Neuronal stem cell (in vitro differentiated cells): Measurements from ENCODE around the gene SLC28A2. TPM values are rescaled to one million over a fixed set of nuclear protein-coding genes. Genes with fewer than 3 reads are reported as not detected.

Source experiments
- DNase-seq: peaks from one replicate; pipeline ENCODE4 v3.0.0-alpha.2; 2013; ENCODE audit warnings: low spot score
- H2AFZ ChIP-seq: one replicate; pipeline ENCODE4 v1.6.1; 2013; ENCODE audit warnings: mild to moderate bottlenecking, low read length, inconsistent platforms
- H2AK5ac ChIP-seq: 2 replicates; pipeline ENCODE4 v1.6.1; 2013; ENCODE audit warnings: low read depth, mild to moderate bottlenecking, inconsistent platforms, low read length, moderate library complexity, mixed read lengths
- H2BK120ac ChIP-seq: 2 replicates; pipeline ENCODE4 v1.6.1; 2013; ENCODE audit warnings: low read depth, mild to moderate bottlenecking, inconsistent platforms, low read length, moderate library complexity, mixed read lengths
- H2BK12ac ChIP-seq: one replicate; pipeline ENCODE4 v1.6.1; 2013; ENCODE audit warnings: low read length, inconsistent platforms
- H2BK15ac ChIP-seq: 2 replicates; pipeline ENCODE4 v1.6.1; 2013; ENCODE audit warnings: mild to moderate bottlenecking, low read length, inconsistent platforms, mixed read lengths
- H2BK5ac ChIP-seq: one replicate; pipeline ENCODE4 v1.6.1; 2013; ENCODE audit warnings: inconsistent platforms, mild to moderate bottlenecking, low read length, moderate library complexity
- H3K14ac ChIP-seq: one replicate; pipeline ENCODE4 v1.6.1; 2013; ENCODE audit warnings: low read length, inconsistent platforms
- H3K18ac ChIP-seq: 2 replicates; pipeline ENCODE4 v1.6.1; 2013; ENCODE audit warnings: low read length, inconsistent platforms
- H3K23ac ChIP-seq: 2 replicates; pipeline ENCODE4 v1.6.1; 2013; ENCODE audit warnings: low read depth, mild to moderate bottlenecking, mixed read lengths, low read length, inconsistent platforms; ENCODE audit not compliant: poor library complexity
- H3K27ac ChIP-seq: replicated peaks from 3 replicates; pipeline ENCODE4 v1.5.1; 2013; ENCODE audit warnings: low read length, inconsistent platforms
- H3K27me3 ChIP-seq, 3 experiments: 2 replicates each; pipeline ENCODE4 v1.6.1; 2013; ENCODE audit warnings: low read length in 3 of 3, mild to moderate bottlenecking in 2 of 3, inconsistent platforms in 1 of 3, low read depth in 1 of 3, mixed read lengths in 1 of 3, moderate library complexity in 1 of 3; ENCODE audit not compliant: control insufficient read depth in 3 of 3, insufficient read depth in 3 of 3
- H3K36me3 ChIP-seq, 2 donors: replicated peaks in 1 of 2; 2 replicates each; pipeline ENCODE4 v1.6.1; 2013; ENCODE audit warnings: low read length in 2 of 2; ENCODE audit not compliant: control insufficient read depth in 2 of 2, insufficient read depth in 2 of 2
- H3K4ac ChIP-seq: 2 replicates; pipeline ENCODE4 v1.6.1; 2013; ENCODE audit warnings: inconsistent platforms, mild to moderate bottlenecking, low read length, moderate library complexity
- H3K4me1 ChIP-seq, 2 donors: 1 replicate in 1 of 2; 2 replicates in 1 of 2; pipeline ENCODE4 v1.6.1; 2013; ENCODE audit warnings: low read length in 2 of 2, low read depth in 1 of 2; ENCODE audit not compliant: control insufficient read depth in 2 of 2, insufficient read depth in 1 of 2
- H3K4me2 ChIP-seq: one replicate; pipeline ENCODE4 v1.6.1; 2013; ENCODE audit warnings: mild to moderate bottlenecking, low read length, inconsistent platforms; ENCODE audit not compliant: insufficient read depth, poor library complexity, severe bottlenecking
- H3K4me3 ChIP-seq, 2 donors: 2 replicates each; pipeline ENCODE4 v1.5.1; 2013; ENCODE audit warnings: low read length in 2 of 2, mild to moderate bottlenecking in 2 of 2, inconsistent platforms in 1 of 2, moderate library complexity in 1 of 2
- H3K79me1 ChIP-seq: one replicate; pipeline ENCODE4 v1.6.1; 2013; ENCODE audit warnings: low read depth, mild to moderate bottlenecking, inconsistent platforms, low read length, moderate library complexity
- H3K9ac ChIP-seq: one replicate; pipeline ENCODE4 v1.6.1; 2013; ENCODE audit warnings: mild to moderate bottlenecking, low read depth, low read length, inconsistent platforms; ENCODE audit not compliant: poor library complexity
- H3K9me3 ChIP-seq, 2 donors: replicated peaks in 1 of 2; 2 replicates each; pipeline versions ENCODE3 to v1.6.1; 2013; ENCODE audit warnings: low read length in 2 of 2, mild to moderate bottlenecking in 2 of 2, inconsistent platforms in 1 of 2, low read depth in 1 of 2, mixed read lengths in 1 of 2, moderate library complexity in 1 of 2; ENCODE audit not compliant: control insufficient read depth in 2 of 2, insufficient read depth in 1 of 2
- H4K8ac ChIP-seq: one replicate; pipeline ENCODE4 v1.6.1; 2013; ENCODE audit warnings: low read depth, mild to moderate bottlenecking, inconsistent platforms, low read length, moderate library complexity
- H4K91ac ChIP-seq: one replicate; pipeline ENCODE4 v1.6.1; 2013; ENCODE audit warnings: low read length, low read depth, mild to moderate bottlenecking, inconsistent platforms; ENCODE audit not compliant: poor library complexity
- WGBS, 2 donors: extraction: QIAGEN DNeasy Blood & Tissue Kit; methylation state at CpG; one replicate each; pipeline ENCODE4 v1.1.7; 2013; ENCODE audit warnings: missing lambda C conversion rate in 2 of 2, mixed read lengths in 1 of 2; ENCODE audit not compliant: insufficient read length in 2 of 2, insufficient replicate concordance in 1 of 2; ENCODE audit errors: extremely low coverage in 2 of 2; 5-methylcytosine and 5-hydroxymethylcytosine counted together
- polyA plus RNA-seq, 2 experiments: library from polyadenylated mRNA; stranded (reverse); fragments of 200-250 nt; gene quantifications; one replicate each; pipeline ENCODE4 v1.2.3, GENCODE V29; 2013

Gene SLC28A2
- polyA plus RNA-seq (2013, experiment 1 of 2) = not detected
- polyA plus RNA-seq (2013, experiment 2 of 2) = not detected

GRCh38 chr15:45251888-45252287, at the start of gene SLC28A2:
Gene SLC28A2, plus strand, starts transcription at chr15:45252234. Its CDS starts 982 bp downstream, at chr15:45253216.
- Histone ChIP-seq H3K18ac (no peak within 1 kb of the TSS), H2BK5ac (no peak within 1 kb of the TSS), H3K4me2 (no peak within 1 kb of the TSS), H3K4me3 (no peak within 1 kb of the TSS), H3K27me3 (peaks cover 0 to 4% (median 0%) of the 10 kb centered on the region in 3 experiments), H3K9me3 (no peaks in the 10 kb centered on the region), H3K14ac (no peak within 1 kb of the TSS), H2BK12ac (no peak within 1 kb of the TSS), H3K23ac (no peak within 1 kb of the TSS), H4K91ac (no peak within 1 kb of the TSS), H2BK15ac (no peak within 1 kb of the TSS), H4K8ac (no peak within 1 kb of the TSS), H3K4me1 (no peaks in the 10 kb centered on the region), H3K9ac (no peak within 1 kb of the TSS), H3K79me1 (peaks cover 2% of the 10 kb centered on the region), H3K4ac (no peak within 1 kb of the TSS), H2AFZ (no peak within 1 kb of the TSS), H3K36me3 (no peaks in the 10 kb centered on the region), H2AK5ac (no peak within 1 kb of the TSS), H2BK120ac (no peak within 1 kb of the TSS), H3K27ac (no peak within 1 kb of the TSS)
- no CpG with 5 or more reads among the region's 15 CpGs for WGBS, 2 donors
- DNase-seq = no peak

DNA sequence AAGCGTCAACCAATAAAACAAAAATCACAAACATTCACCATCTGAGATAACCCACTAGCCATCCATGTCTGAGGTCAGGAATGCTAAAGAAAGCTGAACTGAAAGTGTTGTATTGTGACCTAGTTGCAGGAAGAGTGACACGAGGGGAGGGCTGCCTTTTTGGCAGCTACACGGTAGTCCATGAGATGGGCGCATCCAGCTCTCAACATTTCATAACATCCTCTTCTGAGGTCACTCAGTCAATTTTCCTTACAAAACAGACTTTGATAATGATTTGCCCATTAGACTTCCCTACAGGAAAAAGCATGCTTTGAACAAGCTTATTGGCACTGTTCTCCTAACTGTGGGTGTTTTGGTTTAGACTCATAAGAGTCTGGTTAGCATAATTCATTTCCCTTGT, 48.9 kb upstream of the SLC28A2 start:
- WGBS, 2 donors = no CpG with 5 or more reads among the region's 4 CpGs
- H3K27ac ChIP-seq = no peak overlapping the region
- no peak overlapping the region for H3K23ac ChIP-seq
- no peak overlapping the region for H2AK5ac ChIP-seq
- H3K4me1 ChIP-seq = peaks cover 0 to 3% of the 10 kb centered on the region in 2 donors
- no peak for DNase-seq
- H2BK120ac ChIP-seq = no peak overlapping the region
- H2BK5ac ChIP-seq = no peak overlapping the region
- no peak overlapping the region for H2BK15ac ChIP-seq
- no peaks in the 10 kb centered on the region for H3K79me1 ChIP-seq
- H3K36me3 ChIP-seq = no peaks in the 10 kb centered on the region
- H3K9me3 ChIP-seq = no peaks in the 10 kb centered on the region
- no peak overlapping the region for H4K91ac ChIP-seq
- no peak overlapping the region for H3K18ac ChIP-seq
- H3K4me2 ChIP-seq = no peak overlapping the region
- H4K8ac ChIP-seq = no peak overlapping the region
- H3K14ac ChIP-seq = no peak overlapping the region
- H3K4me3 ChIP-seq = no peak overlapping the region
- no peak overlapping the region for H3K4ac ChIP-seq
- H3K27me3 ChIP-seq = peaks cover 0 to 3% (median 0%) of the 10 kb centered on the region in 3 experiments
- no peak overlapping the region for H2AFZ ChIP-seq
- no peak overlapping the region for H3K9ac ChIP-seq
- no peak overlapping the region for H2BK12ac ChIP-seq

GRCh38 chr15:45205192-45205591, 46.8 kb upstream of the SLC28A2 start:
- WGBS, 2 donors = no CpG with 5 or more reads among the region's 2 CpGs
- DNase-seq = peak; percentile 63
- no peak overlapping the region for H2BK15ac ChIP-seq

DNA sequence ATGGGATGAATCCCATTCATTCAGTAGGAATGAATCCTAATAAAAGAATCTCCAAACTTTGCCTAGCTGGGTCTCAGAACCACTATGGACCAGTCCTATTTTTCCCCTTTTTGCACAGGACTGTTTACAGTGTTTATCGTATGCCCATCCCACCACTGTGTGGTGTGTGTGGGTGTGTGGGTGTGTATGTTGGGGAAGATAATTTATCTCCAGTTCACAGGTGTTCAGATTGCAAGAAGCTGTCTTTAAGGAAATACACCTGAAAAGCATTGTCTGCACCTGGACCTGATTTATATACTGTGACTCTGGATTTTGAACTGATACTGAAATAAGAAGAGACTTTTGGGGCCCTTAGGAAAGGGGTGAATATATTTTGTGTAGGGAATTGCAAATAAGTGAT, 39.5 kb upstream of the SLC28A2 start:
- H3K14ac ChIP-seq = no peak overlapping the region
- no CpG with 5 or more reads among the region's 1 CpG for WGBS, 2 donors
- DNase-seq = no peak

More at GRCh38 chr15:45205192-45205591, 46.8 kb upstream of the SLC28A2 start:
- H3K4me1 ChIP-seq = no peaks in the 10 kb centered on the region
- H3K14ac ChIP-seq = no peak overlapping the region
- H4K8ac ChIP-seq = no peak overlapping the region
- no peaks in the 10 kb centered on the region for H3K36me3 ChIP-seq
- H2AFZ ChIP-seq = no peak overlapping the region
- H3K27me3 ChIP-seq = peaks cover 0 to 3% (median 0%) of the 10 kb centered on the region in 3 experiments
- no peak overlapping the region for H2BK12ac ChIP-seq
- no peak overlapping the region for H3K9ac ChIP-seq
- no peak overlapping the region for H3K4me3 ChIP-seq
- no peak overlapping the region for H3K18ac ChIP-seq
- no peak overlapping the region for H3K4me2 ChIP-seq
- H4K91ac ChIP-seq = no peak overlapping the region
- no peak overlapping the region for H2AK5ac ChIP-seq
- H2BK120ac ChIP-seq = no peak overlapping the region
- no peak overlapping the region for H3K27ac ChIP-seq
- H3K9me3 ChIP-seq = no peaks in the 10 kb centered on the region
- H2BK5ac ChIP-seq = no peak overlapping the region
- no peak overlapping the region for H3K23ac ChIP-seq
- no peak overlapping the region for H3K4ac ChIP-seq
- no peaks in the 10 kb centered on the region for H3K79me1 ChIP-seq

More for the DNA sequence above, 39.5 kb upstream of the SLC28A2 start:
- Histone ChIP-seq H3K27me3 (no peaks in the 10 kb centered on the region), H4K91ac (no peak overlapping the region), H3K27ac (no peak overlapping the region), H3K4me2 (no peak overlapping the region), H2BK120ac (no peak overlapping the region), H4K8ac (no peak overlapping the region), H2BK12ac (no peak overlapping the region), H3K23ac (no peak overlapping the region), H2BK15ac (no peak overlapping the region), H2AK5ac (no peak overlapping the region), H3K9ac (no peak overlapping the region), H3K18ac (no peak overlapping the region), H2BK5ac (no peak overlapping the region), H3K79me1 (no peaks in the 10 kb centered on the region), H3K4me1 (no peaks in the 10 kb centered on the region), H2AFZ (no peak overlapping the region), H3K36me3 (no peaks in the 10 kb centered on the region), H3K9me3 (no peaks in the 10 kb centered on the region), H3K4ac (no peak overlapping the region), H3K4me3 (no peak overlapping the region)
